ENCODE measurements around the gene CEP350.

DNA sequence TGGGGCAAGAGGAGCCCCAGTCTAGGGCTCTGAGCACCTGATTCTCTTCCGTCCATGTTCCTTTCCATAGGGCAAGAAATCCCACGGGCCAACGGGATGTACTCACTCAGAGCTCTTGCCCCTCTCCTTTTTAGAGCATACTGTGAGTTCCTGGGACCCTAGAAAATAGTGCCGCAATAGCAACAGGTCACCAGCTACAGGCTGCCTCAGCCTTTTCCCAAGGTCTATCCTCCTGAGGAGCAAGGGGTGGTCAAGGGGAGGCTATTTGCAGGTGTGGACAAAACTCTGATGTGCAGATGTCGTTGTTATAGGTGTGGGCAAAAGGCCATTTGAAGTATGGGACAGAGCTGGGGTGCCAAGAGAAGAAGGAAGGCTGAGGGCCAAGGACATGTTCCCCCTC, 198.4 kb downstream of the CEP350 start:
- TF ChIP-seq EZH2 (IDR thresholded peaks at IDR 0.05; ENCODE audit: borderline replicate concordance), result no peak
- TF ChIP-seq, protein P1, sequence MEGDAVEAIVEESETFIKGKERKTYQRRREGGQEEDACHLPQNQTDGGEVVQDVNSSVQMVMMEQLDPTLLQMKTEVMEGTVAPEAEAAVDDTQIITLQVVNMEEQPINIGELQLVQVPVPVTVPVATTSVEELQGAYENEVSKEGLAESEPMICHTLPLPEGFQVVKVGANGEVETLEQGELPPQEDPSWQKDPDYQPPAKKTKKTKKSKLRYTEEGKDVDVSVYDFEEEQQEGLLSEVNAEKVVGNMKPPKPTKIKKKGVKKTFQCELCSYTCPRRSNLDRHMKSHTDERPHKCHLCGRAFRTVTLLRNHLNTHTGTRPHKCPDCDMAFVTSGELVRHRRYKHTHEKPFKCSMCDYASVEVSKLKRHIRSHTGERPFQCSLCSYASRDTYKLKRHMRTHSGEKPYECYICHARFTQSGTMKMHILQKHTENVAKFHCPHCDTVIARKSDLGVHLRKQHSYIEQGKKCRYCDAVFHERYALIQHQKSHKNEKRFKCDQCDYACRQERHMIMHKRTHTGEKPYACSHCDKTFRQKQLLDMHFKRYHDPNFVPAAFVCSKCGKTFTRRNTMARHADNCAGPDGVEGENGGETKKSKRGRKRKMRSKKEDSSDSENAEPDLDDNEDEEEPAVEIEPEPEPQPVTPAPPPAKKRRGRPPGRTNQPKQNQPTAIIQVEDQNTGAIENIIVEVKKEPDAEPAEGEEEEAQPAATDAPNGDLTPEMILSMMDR (IDR thresholded peaks at IDR 0.05; ENCODE audit: poor library complexity), result no peak
- TF ChIP-seq EZH2phosphoT487 (IDR thresholded peaks at IDR 0.05; ENCODE audit: low read depth, severe bottlenecking, unreplicated experiment), result no peak
